Fibroblast of the conjunctiva (primary cell): ENCODE results near the gene LAMA2.

Source experiments
- DNase-seq: peaks from one replicate; pipeline ENCODE4 v3.0.0-alpha.2; 2010; ENCODE audit warnings: low read depth

Gene LAMA2

GRCh38 chr6:129517288-129517687, 634.4 kb downstream of the LAMA2 start:
- no peak for DNase-seq

GRCh38 chr6:129519750-129520149, 636.8 kb downstream of the LAMA2 start:
- DNase-seq = no peak

GRCh38 chr6:129521946-129522345, 639.0 kb downstream of the LAMA2 start:
- no peak for DNase-seq

- DNase-seq = no peak
Measured at GRCh38 chr6:129523816-129524215, 640.9 kb downstream of the LAMA2 start.

- peak; percentile 44 for DNase-seq
Measured at GRCh38 chr6:129525055-129525454, 642.1 kb downstream of the LAMA2 start.

- DNase-seq = no peak
Measured at GRCh38 chr6:129534926-129535325, 652.0 kb downstream of the LAMA2 start.

- no peak for DNase-seq
Measured at GRCh38 chr6:129536271-129536670, 653.3 kb downstream of the LAMA2 start.

- DNase-seq = no peak
Measured at GRCh38 chr6:129539032-129539431, 656.1 kb downstream of the LAMA2 start.

- DNase-seq = no peak
Measured at GRCh38 chr6:129542705-129543104, 659.8 kb downstream of the LAMA2 start.

- no peak for DNase-seq
Measured at GRCh38 chr6:129543981-129544380, 661.0 kb downstream of the LAMA2 start.

GRCh38 chr6:129544892-129545612, 662.1 kb downstream of the LAMA2 start:
- no peak for DNase-seq

GRCh38 chr6:129546702-129547101, 663.8 kb downstream of the LAMA2 start:
- DNase-seq = no peak

- DNase-seq = no peak
Measured at GRCh38 chr6:129551486-129551885, 668.5 kb downstream of the LAMA2 start.

GRCh38 chr6:129552413-129552812, 669.5 kb downstream of the LAMA2 start:
- DNase-seq = no peak

- no peak for DNase-seq
Measured at GRCh38 chr6:129555206-129555832, 672.4 kb downstream of the LAMA2 start.

- DNase-seq = no peak
Measured at GRCh38 chr6:129558248-129558647, 675.3 kb downstream of the LAMA2 start.

- no peak for DNase-seq
Measured at GRCh38 chr6:129565366-129565765, 682.4 kb downstream of the LAMA2 start.

GRCh38 chr6:129565811-129566210, 682.9 kb downstream of the LAMA2 start:
- no peak for DNase-seq
